Measurements from ENCODE around the gene MYL5. TPM values are rescaled to one million over a fixed set of nuclear protein-coding genes. Genes with fewer than 3 reads are reported as not detected.

The MYL5 gene
- total RNA-seq, 1 experiment from 2014 or later, result 18.0 TPM

- Histone ChIP-seq H4K91ac (ENCODE audit: insufficient read length, low read depth, low read length) (no peak within 1 kb of the TSS), H2BK15ac (ENCODE audit: low read depth, low read length) (no peak within 1 kb of the TSS), H3K79me2 (ENCODE audit: insufficient read depth, low read length) (no peaks in the 10 kb centered on the region), H3K23me2 (ENCODE audit: insufficient read length, low read depth, low read length, poor library complexity, severe bottlenecking) (no peaks in the 10 kb centered on the region), H2AFZ (ENCODE audit: low read length) (no peak within 1 kb of the TSS), H2BK12ac (ENCODE audit: insufficient read length, low read depth, low read length) (no peak within 1 kb of the TSS), H3K27ac (ENCODE audit: insufficient read length, low read depth, low read length) (no peak within 1 kb of the TSS), H3K18ac (ENCODE audit: insufficient read length, low read depth, low read length) (no peak within 1 kb of the TSS), H2AK5ac (ENCODE audit: insufficient read length, low read length) (no peak within 1 kb of the TSS), H3K23ac (ENCODE audit: insufficient read length, low read depth, low read length) (no peak within 1 kb of the TSS), H4K20me1 (ENCODE audit: control insufficient read depth, insufficient read depth, insufficient read length) (no peaks in the 10 kb centered on the region), H3K14ac (ENCODE audit: insufficient read depth, low read length) (no peak within 1 kb of the TSS), H3K4ac (ENCODE audit: low read depth, low read length) (no peak within 1 kb of the TSS), H3K4me2 (ENCODE audit: insufficient read depth, insufficient read length, low read length) (no peak within 1 kb of the TSS), H4K5ac (ENCODE audit: insufficient read length, low read depth, low read length) (peak within 1 kb of the TSS; percentile 44), H3T11ph (ENCODE audit: low read length) (no peak within 1 kb of the TSS), H2BK5ac (ENCODE audit: insufficient read length, low read length) (no peak within 1 kb of the TSS), H3K9me3 (ENCODE audit: control insufficient read depth, low read depth, low read length) (no peaks in the 10 kb centered on the region), H3K79me1 (ENCODE audit: insufficient read depth, low read depth, low read length, poor library complexity, severe bottlenecking) (no peaks in the 10 kb centered on the region), H2BK20ac (ENCODE audit: low read depth, low read length, poor library complexity, severe bottlenecking) (no peak within 1 kb of the TSS), H3K56ac (ENCODE audit: insufficient read length, low read depth, low read length) (no peak within 1 kb of the TSS), H3K4me1 (ENCODE audit: insufficient read depth, low read length) (no peaks in the 10 kb centered on the region; the same call in 1 of the 2 replicates), H3K9ac (ENCODE audit: extremely low read depth, insufficient read length, low read length) (no peak within 1 kb of the TSS), H3K27me3 (ENCODE audit: insufficient read depth, low read length) (no peaks in the 10 kb centered on the region; the same call in 1 of the 2 replicates), H4K8ac (replicated peaks; ENCODE audit: insufficient read length, low read depth, low read length) (no peak within 1 kb of the TSS), H2BK120ac (ENCODE audit: low read depth, low read length, poor library complexity, severe bottlenecking) (no peak within 1 kb of the TSS)
- TF ChIP-seq CTCF (conservative IDR thresholded peaks at IDR 0.05), result peak; percentile 37; the same call in 1 of the 3 replicates
- no peaks in the 10 kb centered on the region; a peak in 1 of 7 replicates for H3K36me3 Mint-ChIP-seq (ENCODE audit: insufficient read depth in 1 of 3, low read depth in 3 of 3)
- peaks cover 9 to 20% of the 10 kb centered on the region in 2 experiments for H3K4me1 Mint-ChIP-seq
- H3K27me3 Mint-ChIP-seq (ENCODE audit: low read depth), result peaks cover 25% of the 10 kb centered on the region
- no CpG with 5 or more reads among the region's 21 CpGs for WGBS (ENCODE audit: extremely low coverage, insufficient read length, low lambda C conversion rate)
- DNase-seq, result peak; percentile 61
- H3K4me3 Mint-ChIP-seq, result no peak within 1 kb of the TSS
- H3K27ac Mint-ChIP-seq, result peak within 1 kb of the TSS in 1 of 3 experiments; percentile 57; a peak in 2 of 7 replicates
- H3K9me3 Mint-ChIP-seq, result no peaks in the 10 kb centered on the region; a peak in 1 of 5 replicates
Measured at GRCh38 chr4:624705-625590, 49.4 kb upstream of the MYL5 start, which contains the start of gene PDE6B. Gene PDE6B (plus strand): TSS chr4:625573. CDS start chr4:625627, 54 bp downstream.

Data from H9 (cell line).